CD14-positive monocyte (primary cell): Measurements from ENCODE around the gene NBAS. TPM values are rescaled to one million over a fixed set of nuclear protein-coding genes. Genes with fewer than 3 reads are reported as not detected.

Experiments
- DNase-seq, 3 donors: peaks; one replicate each; pipeline ENCODE4 v3.0.0-alpha.2; 2011 to 2022
- H2AFZ ChIP-seq: 2 replicates; pipeline ENCODE4 v1.6.0; 2012; ENCODE audit warnings: mild to moderate bottlenecking, low read depth, low read length, inconsistent platforms; ENCODE audit not compliant: insufficient read depth, poor library complexity, severe bottlenecking
- H3K27ac ChIP-seq, 2 donors: 1 replicate in 1 of 2; 2 replicates in 1 of 2; pipeline ENCODE4 v1.5.1; 2012 to 2013; ENCODE audit warnings: low read length in 2 of 2, control low read depth in 1 of 2, inconsistent platforms in 1 of 2, low read depth in 1 of 2, mild to moderate bottlenecking in 1 of 2
- H3K27me3 ChIP-seq, 2 donors: one replicate each; pipeline versions ENCODE4 v1.6.0 to v1.6.1; 2011 to 2013; ENCODE audit warnings: low read length in 2 of 2; ENCODE audit not compliant: control insufficient read depth in 2 of 2, insufficient read depth in 2 of 2
- H3K36me3 ChIP-seq, 2 donors: replicated peaks in 1 of 2; 1 replicate in 1 of 2; 2 replicates in 1 of 2; pipeline versions ENCODE4 v1.5.1 to v1.6.1; 2012 to 2013; ENCODE audit warnings: low read length in 2 of 2, control low read depth in 1 of 2, inconsistent platforms in 1 of 2, mild to moderate bottlenecking in 1 of 2; ENCODE audit not compliant: insufficient read depth in 2 of 2, control insufficient read depth in 1 of 2
- H3K4me1 ChIP-seq, 2 donors: 1 replicate in 1 of 2; 2 replicates in 1 of 2; pipeline versions ENCODE4 v1.5.1 to v1.6.1; 2012 to 2013; ENCODE audit warnings: low read length in 2 of 2, control low read depth in 1 of 2, inconsistent platforms in 1 of 2, mild to moderate bottlenecking in 1 of 2, moderate library complexity in 1 of 2; ENCODE audit not compliant: insufficient read depth in 2 of 2, control insufficient read depth in 1 of 2
- H3K4me2 ChIP-seq: replicated peaks from 2 replicates; pipeline ENCODE3; 2012; ENCODE audit warnings: low read length, moderate library complexity, mild to moderate bottlenecking; ENCODE audit not compliant: poor library complexity, severe bottlenecking; ENCODE audit errors: extremely low read depth
- H3K4me3 ChIP-seq, 3 experiments: fragments of 200-600 bp in 1 of 3; sonication (generic) in 1 of 3; replicated peaks in 1 of 3; 1 replicate in 2 of 3; 2 replicates in 1 of 3; pipeline ENCODE4 v1.5.1; 2011 to 2013; ENCODE audit warnings: low read length in 3 of 3, mild to moderate bottlenecking in 3 of 3, control low read depth in 2 of 3, low read depth in 2 of 3, inconsistent platforms in 1 of 3, moderate library complexity in 1 of 3
- H3K79me2 ChIP-seq: 2 replicates; pipeline ENCODE4 v1.6.0; 2012; ENCODE audit warnings: mild to moderate bottlenecking, control low read depth, inconsistent platforms, low read length, moderate library complexity; ENCODE audit not compliant: insufficient read depth
- H3K9ac ChIP-seq: 2 replicates; pipeline ENCODE4 v1.6.0; 2017; ENCODE audit warnings: low read length, mild to moderate bottlenecking; ENCODE audit not compliant: insufficient read depth, poor library complexity, severe bottlenecking
- H3K9me3 ChIP-seq, 2 donors: replicated peaks in 1 of 2; 1 replicate in 1 of 2; 2 replicates in 1 of 2; pipeline versions ENCODE4 v1.5.1 to v1.6.1; 2012 to 2013; ENCODE audit warnings: low read length in 2 of 2, control low read depth in 1 of 2; ENCODE audit not compliant: control insufficient read depth in 1 of 2, insufficient read depth in 1 of 2
- H4K20me1 ChIP-seq: 2 replicates; pipeline ENCODE4 v1.6.0; 2012; ENCODE audit warnings: mild to moderate bottlenecking, low read length, control low read depth, moderate library complexity; ENCODE audit not compliant: insufficient read depth
- H3K27ac Mint-ChIP-seq, 7 donors: one replicate each; pipeline ENCODE4 v1.8.0; 2020; ENCODE audit warnings: mild to moderate bottlenecking in 7 of 7, mixed read lengths in 7 of 7, moderate library complexity in 6 of 7, inconsistent platforms in 2 of 7
- H3K27me3 Mint-ChIP-seq, 3 donors: one replicate each; pipeline ENCODE4 v1.8.0; 2021 to 2022; ENCODE audit warnings: low read depth in 3 of 3, mild to moderate bottlenecking in 3 of 3, mixed read lengths in 3 of 3, moderate library complexity in 3 of 3, inconsistent platforms in 1 of 3
- H3K36me3 Mint-ChIP-seq, 2 donors: one replicate each; pipeline ENCODE4 v1.8.0; 2020; ENCODE audit warnings: mixed read lengths in 2 of 2, inconsistent platforms in 1 of 2, mild to moderate bottlenecking in 1 of 2
- H3K4me1 Mint-ChIP-seq: one replicate; pipeline ENCODE4 v1.8.0; 2020; ENCODE audit warnings: mild to moderate bottlenecking, mixed read lengths
- H3K4me3 Mint-ChIP-seq, 2 donors: one replicate each; pipeline ENCODE4 v1.8.0; 2020; ENCODE audit warnings: mild to moderate bottlenecking in 2 of 2, mixed read lengths in 2 of 2, moderate library complexity in 1 of 2
- H3K9me3 Mint-ChIP-seq, 7 donors: one replicate each; pipeline ENCODE4 v1.8.0; 2020 to 2022; ENCODE audit warnings: mixed read lengths in 7 of 7, mild to moderate bottlenecking in 6 of 7, moderate library complexity in 6 of 7, inconsistent platforms in 2 of 7
- CTCF ChIP-seq: fragments of 200-600 bp; IDR thresholded peaks from one replicate; pipeline ENCODE4 v1.8.0; 2022; ENCODE audit warnings: antibody characterized with exemption, mild to moderate bottlenecking
- WGBS: methylation state at CpG from one replicate; pipeline ENCODE4 v1.1.5; 2013; ENCODE audit warnings: missing lambda C conversion rate; ENCODE audit not compliant: insufficient coverage; 5-methylcytosine and 5-hydroxymethylcytosine counted together
- intact Hi-C, 2 donors: fragments of 100-400 bp; cut with micrococcal nuclease; formaldehyde crosslinking; loops; one replicate each; pipeline versions ENCODE4 v1.15.0 to v1.15.1; 2023
- polyA plus RNA-seq, 3 donors: library from polyadenylated mRNA; depleted of rRNA in 1 of 3; unstranded in 2 of 3; stranded (reverse) in 1 of 3; fragments of 300-500 nt in 2 of 3; fragments of >200 nt in 1 of 3; fragmentation: Illumina TruSeq in 2 of 3; gene quantifications; 1 replicate in 2 of 3; 2 replicates in 1 of 3; pipeline ENCODE4 v1.2.3, GENCODE V29; 2012 to 2021

The NBAS gene
- polyA plus RNA-seq, 3 donors: 8.9 to 10.9 (median 8.9) TPM

- Histone ChIP-seq H3K4me3 (no peak overlapping the region), H4K20me1 (no peaks in the 10 kb centered on the region), H3K79me2 (no peaks in the 10 kb centered on the region), H3K27me3 (no peaks in the 10 kb centered on the region), H3K9me3 (no peaks in the 10 kb centered on the region), H3K4me1 (no peaks in the 10 kb centered on the region), H3K4me2 (no peak overlapping the region), H3K36me3 (peaks cover 5 to 33% of the 10 kb centered on the region in 2 donors), H3K27ac (no peak overlapping the region), H3K9ac (no peak overlapping the region), H2AFZ (no peak overlapping the region)
- Mint-ChIP-seq H3K36me3 (peaks cover 25 to 29% of the 10 kb centered on the region in 2 donors), H3K27ac (no peak overlapping the region), H3K27me3 (peaks cover 0 to 2% (median 0%) of the 10 kb centered on the region in 3 donors), H3K4me1 (peaks cover 1% of the 10 kb centered on the region), H3K4me3 (no peak overlapping the region), H3K9me3 (peaks cover 0 to 2% (median 0%) of the 10 kb centered on the region in 7 donors)
- TF ChIP-seq CTCF: no peak
- intact Hi-C loops: no loop called here
- 94% methylated on average over 3 of the region's 4 CpGs for WGBS
- DNase-seq: no peak
Observed at GRCh38 chr2:15191789-15192188, 369.3 kb downstream of the NBAS start.

GRCh38 chr2:15189216-15189615 lies 371.9 kb downstream of the NBAS start:
- H3K4me3 ChIP-seq: no peak overlapping the region
- H3K4me2 ChIP-seq: no peak overlapping the region
- H3K9ac ChIP-seq: no peak overlapping the region
- H2AFZ ChIP-seq: no peak overlapping the region
- H3K4me1 Mint-ChIP-seq: peaks cover 1% of the 10 kb centered on the region
- TF ChIP-seq CTCF: no peak
- 100% methylated on average over 1 of the region's 2 CpGs for WGBS
- no peaks in the 10 kb centered on the region for H4K20me1 ChIP-seq
- peaks cover 35 to 36% of the 10 kb centered on the region in 2 donors for H3K36me3 Mint-ChIP-seq
- peaks cover 0 to 2% (median 0%) of the 10 kb centered on the region in 3 donors for H3K27me3 Mint-ChIP-seq
- H3K9me3 ChIP-seq: no peaks in the 10 kb centered on the region
- H3K4me3 Mint-ChIP-seq: no peak overlapping the region
- intact Hi-C loops: no loop called here
- no peaks in the 10 kb centered on the region for H3K79me2 ChIP-seq
- DNase-seq: no peak
- no peaks in the 10 kb centered on the region for H3K4me1 ChIP-seq
- no peaks in the 10 kb centered on the region for H3K27me3 ChIP-seq
- no peak overlapping the region for H3K27ac ChIP-seq
- H3K36me3 ChIP-seq: peaks cover 10 to 52% of the 10 kb centered on the region in 2 donors
- no peak overlapping the region for H3K27ac Mint-ChIP-seq
- H3K9me3 Mint-ChIP-seq: no peaks in the 10 kb centered on the region
